Adipocyte (in vitro differentiated cells): ENCODE results near the gene MTERF4.

Experiments used
- DNase-seq: peaks from one replicate; pipeline ENCODE4 v3.0.0-alpha.2; 2015; ENCODE audit warnings: low read depth
- H3K27me3 ChIP-seq: replicated peaks from 2 replicates; pipeline ENCODE4 v1.7.0; 2013; ENCODE audit warnings: mild to moderate bottlenecking, low read length, moderate library complexity; ENCODE audit not compliant: control insufficient read depth, insufficient read depth
- H3K36me3 ChIP-seq: 2 replicates; pipeline ENCODE4 v1.7.0; 2013; ENCODE audit warnings: low read length, mild to moderate bottlenecking, moderate library complexity; ENCODE audit not compliant: control insufficient read depth, insufficient read depth, severe bottlenecking
- H3K4me1 ChIP-seq: 2 replicates; pipeline ENCODE4 v1.7.0; 2013; ENCODE audit warnings: mild to moderate bottlenecking, low read length, moderate library complexity; ENCODE audit not compliant: control insufficient read depth, insufficient read depth
- H3K4me3 ChIP-seq: 2 replicates; pipeline ENCODE4 v1.7.0; 2013; ENCODE audit warnings: mild to moderate bottlenecking, low read length, moderate library complexity
- H3K9ac ChIP-seq: 2 replicates; pipeline ENCODE4 v1.7.0; 2013; ENCODE audit warnings: mild to moderate bottlenecking, low read length, moderate library complexity
- H3K9me3 ChIP-seq: 2 replicates; pipeline ENCODE4 v1.7.0; 2013; ENCODE audit warnings: mild to moderate bottlenecking, low read length, moderate library complexity; ENCODE audit not compliant: control insufficient read depth

The MTERF4 gene

DNA sequence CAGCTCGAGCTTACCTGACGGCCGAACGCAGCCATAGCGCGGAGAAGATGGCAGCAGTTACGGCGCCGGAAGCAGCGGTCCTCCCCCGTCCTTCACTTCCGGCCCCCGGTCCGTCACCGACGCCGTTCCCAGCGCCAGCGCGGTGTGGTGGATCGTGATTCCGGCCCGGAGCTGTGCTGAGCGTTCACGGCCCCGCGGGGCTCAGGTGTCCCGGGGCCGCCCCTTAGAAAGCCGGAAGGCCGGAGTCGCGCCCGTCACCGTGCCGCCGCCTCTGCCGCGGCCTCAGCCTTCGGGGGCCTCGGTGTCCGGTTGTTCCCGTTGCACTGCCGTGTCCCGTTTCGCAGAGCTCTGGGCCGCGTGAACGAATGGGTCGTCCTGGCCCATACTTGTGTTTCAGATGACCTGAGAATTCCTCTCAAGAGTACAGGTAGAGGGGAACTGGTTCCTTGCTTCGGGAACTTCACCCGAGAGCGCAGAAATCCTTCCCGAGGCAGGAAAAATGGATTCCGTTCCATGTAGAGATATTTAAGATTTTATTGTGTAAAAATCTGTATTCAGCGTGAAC, at the start of gene MTERF4:
Gene MTERF4 (minus strand): TSS at position 49 of the 565 bp plus-strand sequence. CDS start 14 bp downstream, at position 35.
- DNase-seq, result peak; percentile 93
- Histone ChIP-seq H3K9ac (peak within 1 kb of the TSS; percentile 94), H3K36me3 (peaks cover 11% of the 10 kb centered on the region), H3K27me3 (no peaks in the 10 kb centered on the region), H3K4me3 (peak within 1 kb of the TSS; percentile 95), H3K9me3 (no peaks in the 10 kb centered on the region), H3K4me1 (peaks cover 20% of the 10 kb centered on the region)

- H3K9ac ChIP-seq, result peak overlapping the region; percentile 89
- no peaks in the 10 kb centered on the region for H3K9me3 ChIP-seq
- H3K4me3 ChIP-seq, result peak overlapping the region; percentile 92
- no peaks in the 10 kb centered on the region for H3K27me3 ChIP-seq
- DNase-seq, result no peak
- H3K36me3 ChIP-seq, result no peaks in the 10 kb centered on the region
- peaks cover 19% of the 10 kb centered on the region for H3K4me1 ChIP-seq
Observed at GRCh38 chr2:241150660-241151530, 48.8 kb upstream of the MTERF4 start.

- peak; percentile 98 for DNase-seq
- H3K4me3 ChIP-seq, result peak within 1 kb of the TSS; percentile 92
- peak within 1 kb of the TSS; percentile 89 for H3K9ac ChIP-seq
- H3K4me1 ChIP-seq, result peaks cover 17% of the 10 kb centered on the region
- no peaks in the 10 kb centered on the region for H3K9me3 ChIP-seq
- no peaks in the 10 kb centered on the region for H3K36me3 ChIP-seq
- no peaks in the 10 kb centered on the region for H3K27me3 ChIP-seq
Observed at GRCh38 chr2:241149925-241150659, 48.0 kb upstream of the MTERF4 start, which contains the start of gene PPP1R7. Gene PPP1R7, plus strand, starts transcription at chr2:241150467. Its CDS starts 29 bp downstream, at chr2:241150496.

DNA sequence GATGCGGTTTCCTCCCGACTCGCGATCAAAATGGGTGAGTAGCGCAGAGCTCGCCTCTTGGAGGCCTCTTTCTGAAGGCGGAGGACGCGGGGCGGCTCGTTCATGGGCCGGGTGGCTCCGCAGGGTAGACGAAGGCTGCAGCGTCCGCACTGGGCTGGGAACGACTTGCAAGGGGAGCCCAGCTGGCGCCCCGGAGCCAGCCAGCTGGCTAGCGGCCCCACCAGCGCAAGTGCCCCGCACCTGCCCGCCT, 47.5 kb upstream of the MTERF4 start:
- H3K9ac ChIP-seq, result peak overlapping the region; percentile 89
- H3K27me3 ChIP-seq, result no peaks in the 10 kb centered on the region
- peak overlapping the region; percentile 92 for H3K4me3 ChIP-seq
- no peak for DNase-seq
- peaks cover 15% of the 10 kb centered on the region for H3K4me1 ChIP-seq
- H3K9me3 ChIP-seq, result no peaks in the 10 kb centered on the region
- no peaks in the 10 kb centered on the region for H3K36me3 ChIP-seq

DNA sequence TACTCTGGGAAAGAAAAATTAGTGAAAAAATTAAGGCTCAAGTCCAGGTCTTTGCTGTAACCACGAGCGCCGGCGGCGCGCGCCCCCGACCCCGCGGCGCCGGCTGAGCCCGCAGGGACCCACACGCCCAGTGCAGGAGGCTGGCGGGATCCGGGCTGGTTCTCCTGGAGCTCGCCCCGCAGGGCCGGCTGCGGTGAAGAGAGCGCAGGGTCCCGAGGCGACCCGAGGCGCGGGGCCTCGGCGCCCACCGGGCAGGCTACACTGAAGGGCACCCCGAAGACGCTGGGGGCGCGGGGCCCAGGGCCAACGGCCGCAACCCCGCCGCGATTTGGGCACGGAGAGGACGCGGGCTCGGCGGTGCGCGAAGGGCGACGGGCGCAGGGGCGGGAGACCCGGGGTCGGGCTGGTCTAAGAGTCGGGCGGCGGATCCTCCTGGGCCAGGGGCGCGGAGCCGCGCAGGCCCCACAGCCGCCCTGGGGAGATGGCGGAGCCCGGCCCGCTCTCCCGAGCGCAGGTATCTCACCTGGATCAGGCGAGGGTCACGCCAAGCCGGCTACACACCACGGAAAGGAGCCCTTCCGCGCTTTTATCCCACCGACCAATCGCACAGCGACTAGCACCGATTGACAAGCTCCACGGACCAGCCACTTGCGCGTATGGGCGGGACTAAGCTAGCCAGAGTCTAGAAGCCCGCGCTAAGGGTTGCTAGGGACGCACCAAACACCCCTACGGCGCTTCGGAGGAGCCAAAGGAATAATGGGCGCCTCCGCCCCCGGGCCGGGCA, 47.0 kb upstream of the MTERF4 start, which contains the start of gene PASK:
Gene PASK (minus strand): TSS at position 582 of the 784 bp plus-strand sequence. CDS start 6,440 bp downstream, outside the sequence.
- Histone ChIP-seq H3K9ac (peak within 1 kb of the TSS; percentile 89), H3K4me3 (peak within 1 kb of the TSS; percentile 92), H3K27me3 (no peaks in the 10 kb centered on the region), H3K4me1 (peaks cover 15% of the 10 kb centered on the region), H3K36me3 (no peaks in the 10 kb centered on the region), H3K9me3 (no peaks in the 10 kb centered on the region)
- peak; percentile 97 for DNase-seq

GRCh38 chr2:241148239-241148638, 46.2 kb upstream of the MTERF4 start:
- Histone ChIP-seq H3K9me3 (no peaks in the 10 kb centered on the region), H3K9ac (peak overlapping the region; percentile 77), H3K36me3 (no peaks in the 10 kb centered on the region), H3K4me3 (peak overlapping the region; percentile 92), H3K4me1 (peaks cover 15% of the 10 kb centered on the region), H3K27me3 (no peaks in the 10 kb centered on the region)
- DNase-seq, result no peak

- H3K27me3 ChIP-seq, result no peaks in the 10 kb centered on the region
- H3K36me3 ChIP-seq, result no peaks in the 10 kb centered on the region
- no peak for DNase-seq
Observed at GRCh38 chr2:241147336-241147735, 45.2 kb upstream of the MTERF4 start.

DNA sequence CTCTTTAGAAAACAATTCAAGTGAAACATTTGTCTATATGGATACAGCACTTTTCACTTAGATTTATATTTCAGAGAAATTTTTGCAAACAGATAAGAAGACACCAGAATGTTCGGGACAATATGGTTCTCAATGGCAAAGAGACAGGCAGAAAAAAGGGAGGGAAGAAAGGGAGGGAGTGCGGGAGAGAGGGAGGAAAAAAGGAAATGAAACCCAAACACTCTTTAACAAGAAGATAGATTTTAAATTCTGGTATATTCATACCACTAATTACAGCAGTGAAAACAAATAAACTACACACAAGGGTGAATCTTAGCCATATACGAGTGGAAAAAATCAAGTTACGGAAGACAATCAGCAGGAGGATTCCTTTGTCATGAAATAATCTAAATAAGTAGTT, 44.2 kb upstream of the MTERF4 start:
- Histone ChIP-seq H3K36me3 (no peaks in the 10 kb centered on the region), H3K9ac (no peak overlapping the region), H3K4me3 (no peak overlapping the region), H3K4me1 (peaks cover 9% of the 10 kb centered on the region), H3K9me3 (no peaks in the 10 kb centered on the region), H3K27me3 (no peaks in the 10 kb centered on the region)
- no peak for DNase-seq

More at GRCh38 chr2:241147336-241147735, 45.2 kb upstream of the MTERF4 start:
- peaks cover 14% of the 10 kb centered on the region for H3K4me1 ChIP-seq
- H3K4me3 ChIP-seq, result no peak overlapping the region
- no peak overlapping the region for H3K9ac ChIP-seq
- H3K9me3 ChIP-seq, result no peaks in the 10 kb centered on the region

DNA sequence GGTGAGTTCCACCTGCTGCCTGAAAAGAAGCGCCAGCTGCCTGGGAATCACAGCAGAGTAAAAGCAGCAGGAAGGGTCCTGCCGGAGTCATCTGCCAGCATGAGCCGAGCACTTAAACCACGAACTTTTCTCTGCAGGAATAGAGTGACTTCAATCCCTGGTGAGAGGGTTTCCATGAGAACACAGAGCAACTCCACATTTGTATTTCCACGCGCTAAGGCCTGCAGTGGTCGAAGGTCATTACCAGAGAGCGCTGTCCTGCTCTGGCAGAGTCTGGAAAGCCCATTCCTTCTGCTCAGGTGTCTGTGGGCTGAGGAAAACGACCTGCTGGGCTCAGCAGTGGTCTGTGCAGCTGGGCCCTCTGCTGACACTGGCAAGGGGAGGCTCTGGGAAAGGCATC, 40.5 kb upstream of the MTERF4 start:
- no peaks in the 10 kb centered on the region for H3K27me3 ChIP-seq
- H3K4me1 ChIP-seq, result no peaks in the 10 kb centered on the region
- no peak for DNase-seq
- H3K36me3 ChIP-seq, result no peaks in the 10 kb centered on the region
- H3K9ac ChIP-seq, result no peak overlapping the region
- no peak overlapping the region for H3K4me3 ChIP-seq
- H3K9me3 ChIP-seq, result no peaks in the 10 kb centered on the region

DNA sequence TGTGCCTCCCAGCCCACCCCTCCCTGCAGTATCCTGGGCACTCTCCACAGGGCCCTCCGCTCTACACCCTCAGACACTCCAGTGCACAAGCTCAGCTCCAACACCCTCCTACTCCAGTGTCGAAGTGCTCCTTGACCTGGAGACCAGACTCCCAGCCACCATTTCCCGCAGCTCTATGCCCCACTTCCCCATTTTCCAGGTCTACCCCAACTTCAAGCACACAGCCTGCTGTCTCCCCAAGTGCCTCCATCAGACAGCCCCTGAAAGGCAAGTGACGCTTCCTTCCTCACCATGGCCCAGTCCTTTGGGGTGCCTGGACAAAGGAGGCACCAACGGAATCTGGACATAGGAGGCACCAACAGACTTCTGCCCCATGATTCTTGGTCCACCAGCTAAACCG, 40.0 kb upstream of the MTERF4 start:
- Histone ChIP-seq H3K9me3 (no peaks in the 10 kb centered on the region), H3K4me3 (no peak overlapping the region), H3K9ac (no peak overlapping the region), H3K27me3 (no peaks in the 10 kb centered on the region), H3K4me1 (no peaks in the 10 kb centered on the region), H3K36me3 (no peaks in the 10 kb centered on the region)
- no peak for DNase-seq
